Keratinocyte (primary cell): ENCODE measurements around the gene SCT.

ENCODE experiments used
- EZH2 ChIP-seq: IDR thresholded peaks from one replicate; pipeline ENCODE4 v1.6.1; 2012; ENCODE audit warnings: inconsistent platforms, mild to moderate bottlenecking, low read length, moderate library complexity
- TF ChIP-seq, protein P1 (sequence below), 3 experiments: IDR thresholded peaks in 1 of 3; conservative IDR thresholded peaks in 1 of 3; optimal IDR thresholded peaks in 1 of 3; 2 replicates in 2 of 3; 3 replicates in 1 of 3; pipeline versions ENCODE3 to v1.5.1; 2011; ENCODE audit warnings: low read length in 3 of 3, mild to moderate bottlenecking in 3 of 3, moderate library complexity in 2 of 3, control low read depth in 1 of 3, inconsistent platforms in 1 of 3; ENCODE audit not compliant: insufficient read depth in 2 of 3; ENCODE audit errors: extremely low read depth in 1 of 3

DNA sequence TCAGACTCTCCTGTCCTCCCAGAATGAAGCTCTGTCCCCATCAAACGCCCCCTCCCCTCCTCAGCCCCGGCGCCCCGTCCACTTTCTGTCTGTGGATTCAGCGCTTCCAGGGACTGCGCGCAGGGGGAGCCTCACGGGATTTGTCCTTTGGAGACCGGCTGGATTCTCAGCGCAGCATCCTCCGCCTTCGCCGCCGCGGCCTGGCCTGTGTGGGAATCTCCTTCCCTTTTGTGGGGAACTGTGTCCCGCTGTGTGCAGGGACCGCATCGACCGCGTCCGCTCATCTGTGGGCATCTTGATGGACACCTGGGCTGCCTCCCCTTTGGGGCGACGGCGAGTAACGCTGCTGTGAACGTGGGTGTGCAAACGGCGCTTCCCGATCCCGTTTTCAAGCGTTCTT lies 1.1 kb upstream of the SCT start:
- TF ChIP-seq, protein P1, sequence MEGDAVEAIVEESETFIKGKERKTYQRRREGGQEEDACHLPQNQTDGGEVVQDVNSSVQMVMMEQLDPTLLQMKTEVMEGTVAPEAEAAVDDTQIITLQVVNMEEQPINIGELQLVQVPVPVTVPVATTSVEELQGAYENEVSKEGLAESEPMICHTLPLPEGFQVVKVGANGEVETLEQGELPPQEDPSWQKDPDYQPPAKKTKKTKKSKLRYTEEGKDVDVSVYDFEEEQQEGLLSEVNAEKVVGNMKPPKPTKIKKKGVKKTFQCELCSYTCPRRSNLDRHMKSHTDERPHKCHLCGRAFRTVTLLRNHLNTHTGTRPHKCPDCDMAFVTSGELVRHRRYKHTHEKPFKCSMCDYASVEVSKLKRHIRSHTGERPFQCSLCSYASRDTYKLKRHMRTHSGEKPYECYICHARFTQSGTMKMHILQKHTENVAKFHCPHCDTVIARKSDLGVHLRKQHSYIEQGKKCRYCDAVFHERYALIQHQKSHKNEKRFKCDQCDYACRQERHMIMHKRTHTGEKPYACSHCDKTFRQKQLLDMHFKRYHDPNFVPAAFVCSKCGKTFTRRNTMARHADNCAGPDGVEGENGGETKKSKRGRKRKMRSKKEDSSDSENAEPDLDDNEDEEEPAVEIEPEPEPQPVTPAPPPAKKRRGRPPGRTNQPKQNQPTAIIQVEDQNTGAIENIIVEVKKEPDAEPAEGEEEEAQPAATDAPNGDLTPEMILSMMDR (optimal IDR thresholded peaks at IDR 0.05 in 1 of 3, IDR thresholded peaks at IDR 0.05 in 1 of 3, conservative IDR thresholded peaks at IDR 0.05 in 1 of 3; ENCODE audit: extremely low read depth in 1 of 3, insufficient read depth in 2 of 3, low read length in 3 of 3): no peak
- TF ChIP-seq EZH2: no peak
